Measurements from ENCODE around the gene EYS. TPM values are rescaled to one million over a fixed set of nuclear protein-coding genes. Genes with fewer than 3 reads are reported as not detected.

EYS gene
- total RNA-seq, 1 experiment from 2014 or later: not detected

DNA sequence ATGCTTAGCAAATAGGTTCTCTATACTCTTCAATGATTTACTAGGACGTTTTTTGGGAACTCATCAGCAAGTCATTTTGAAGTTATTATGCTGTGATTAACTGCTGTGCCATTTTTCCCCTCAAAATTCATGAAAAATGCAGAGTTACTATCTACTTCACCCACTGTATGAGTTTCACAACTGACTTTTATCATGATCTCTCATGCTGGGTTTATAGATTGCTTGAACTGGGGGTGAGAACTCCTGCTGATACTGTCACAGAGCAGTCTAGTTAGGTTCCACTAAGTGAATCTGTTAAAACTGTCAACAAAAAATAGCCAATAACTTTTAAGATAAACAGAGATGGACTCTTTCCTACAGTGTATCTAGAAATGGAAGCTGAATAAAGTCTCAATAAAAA lies 136.7 kb downstream of the EYS start:
- Histone ChIP-seq H3K14ac (ENCODE audit: insufficient read depth, low read length) (no peak overlapping the region), H4K5ac (ENCODE audit: insufficient read length, low read depth, low read length) (no peak overlapping the region), H3K4me2 (ENCODE audit: insufficient read depth, insufficient read length, low read length) (no peak overlapping the region), H3T11ph (ENCODE audit: low read length) (peak overlapping the region; percentile 17), H2BK120ac (ENCODE audit: low read depth, low read length, poor library complexity, severe bottlenecking) (no peak overlapping the region), H2AK5ac (ENCODE audit: insufficient read length, low read length) (no peak overlapping the region), H3K23me2 (ENCODE audit: insufficient read length, low read depth, low read length, poor library complexity, severe bottlenecking) (no peaks in the 10 kb centered on the region), H2BK12ac (ENCODE audit: insufficient read length, low read depth, low read length) (no peak overlapping the region), H3K9ac (ENCODE audit: extremely low read depth, insufficient read length, low read length) (no peak overlapping the region), H2AFZ (ENCODE audit: low read length) (no peak overlapping the region), H3K56ac (ENCODE audit: insufficient read length, low read depth, low read length) (no peak overlapping the region), H3K18ac (ENCODE audit: insufficient read length, low read depth, low read length) (no peak overlapping the region), H4K8ac (replicated peaks; ENCODE audit: insufficient read length, low read depth, low read length) (no peak overlapping the region), H3K27ac (ENCODE audit: insufficient read length, low read depth, low read length) (no peak overlapping the region), H4K20me1 (ENCODE audit: control insufficient read depth, insufficient read depth, insufficient read length) (no peaks in the 10 kb centered on the region), H3K27me3 (ENCODE audit: insufficient read depth, low read length) (no peaks in the 10 kb centered on the region), H3K79me2 (ENCODE audit: insufficient read depth, low read length) (no peaks in the 10 kb centered on the region), H3K4ac (ENCODE audit: low read depth, low read length) (no peak overlapping the region), H3K23ac (ENCODE audit: insufficient read length, low read depth, low read length) (no peak overlapping the region), H2BK5ac (ENCODE audit: insufficient read length, low read length) (no peak overlapping the region), H2BK20ac (ENCODE audit: low read depth, low read length, poor library complexity, severe bottlenecking) (peak overlapping the region; percentile 75), H2BK15ac (ENCODE audit: low read depth, low read length) (no peak overlapping the region), H3K4me1 (ENCODE audit: insufficient read depth, low read length) (peaks cover 2% of the 10 kb centered on the region; the same call in 1 of the 2 replicates), H3K9me3 (ENCODE audit: control insufficient read depth, low read depth, low read length) (no peaks in the 10 kb centered on the region), H3K79me1 (ENCODE audit: insufficient read depth, low read depth, low read length, poor library complexity, severe bottlenecking) (no peaks in the 10 kb centered on the region), H4K91ac (ENCODE audit: insufficient read length, low read depth, low read length) (no peak overlapping the region)
- TF ChIP-seq, protein P1, sequence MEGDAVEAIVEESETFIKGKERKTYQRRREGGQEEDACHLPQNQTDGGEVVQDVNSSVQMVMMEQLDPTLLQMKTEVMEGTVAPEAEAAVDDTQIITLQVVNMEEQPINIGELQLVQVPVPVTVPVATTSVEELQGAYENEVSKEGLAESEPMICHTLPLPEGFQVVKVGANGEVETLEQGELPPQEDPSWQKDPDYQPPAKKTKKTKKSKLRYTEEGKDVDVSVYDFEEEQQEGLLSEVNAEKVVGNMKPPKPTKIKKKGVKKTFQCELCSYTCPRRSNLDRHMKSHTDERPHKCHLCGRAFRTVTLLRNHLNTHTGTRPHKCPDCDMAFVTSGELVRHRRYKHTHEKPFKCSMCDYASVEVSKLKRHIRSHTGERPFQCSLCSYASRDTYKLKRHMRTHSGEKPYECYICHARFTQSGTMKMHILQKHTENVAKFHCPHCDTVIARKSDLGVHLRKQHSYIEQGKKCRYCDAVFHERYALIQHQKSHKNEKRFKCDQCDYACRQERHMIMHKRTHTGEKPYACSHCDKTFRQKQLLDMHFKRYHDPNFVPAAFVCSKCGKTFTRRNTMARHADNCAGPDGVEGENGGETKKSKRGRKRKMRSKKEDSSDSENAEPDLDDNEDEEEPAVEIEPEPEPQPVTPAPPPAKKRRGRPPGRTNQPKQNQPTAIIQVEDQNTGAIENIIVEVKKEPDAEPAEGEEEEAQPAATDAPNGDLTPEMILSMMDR (conservative IDR thresholded peaks at IDR 0.05): no peak
- no CpG with 5 or more reads among the region's 1 CpG for WGBS (ENCODE audit: extremely low coverage, insufficient read length, low lambda C conversion rate)
- peaks cover 43 to 51% of the 10 kb centered on the region in 2 experiments for H3K4me1 Mint-ChIP-seq
- H3K9me3 Mint-ChIP-seq: peaks cover 10 to 21% of the 10 kb centered on the region in 2 experiments
- no peak overlapping the region for H3K4me3 Mint-ChIP-seq
- no peaks in the 10 kb centered on the region for H3K27me3 Mint-ChIP-seq (ENCODE audit: low read depth)
- peaks cover 5 to 25% (median 15%) of the 10 kb centered on the region in 3 experiments for H3K36me3 Mint-ChIP-seq (ENCODE audit: insufficient read depth in 1 of 3, low read depth in 3 of 3)
- no peak for DNase-seq
- H3K27ac Mint-ChIP-seq: peak overlapping the region; percentile 25 to 99 (median 98); a peak in 4 of 7 replicates
